Liver (tissue), 3 donors: ENCODE results near the gene VWF.

Experiments used
- ATF3 ChIP-seq: IDR thresholded peaks from 2 replicates; pipeline ENCODE4 v1.6.1; 2016; ENCODE audit warnings: antibody characterized with exemption
- CTCF ChIP-seq: fragments of 150-350 bp; IDR thresholded peaks from 2 replicates; pipeline ENCODE4 v1.5.1; 2017; ENCODE audit warnings: improper control_type of control experiment, low read depth, low read length; ENCODE audit not compliant: missing input control
- EGR1 ChIP-seq, 2 donors: IDR thresholded peaks; 2 replicates each; pipeline ENCODE4 v1.6.1; 2016 to 2018; ENCODE audit warnings: antibody characterized with exemption in 2 of 2, low read depth in 2 of 2
- FOXA1 ChIP-seq: IDR thresholded peaks from 2 replicates; pipeline ENCODE4 v1.6.1; 2016; ENCODE audit warnings: antibody characterized with exemption
- GABPA ChIP-seq, 2 donors: IDR thresholded peaks in 1 of 2; conservative IDR thresholded peaks in 1 of 2; 2 replicates each; pipeline ENCODE4 v1.6.1; 2016; ENCODE audit warnings: antibody characterized with exemption in 2 of 2, mild to moderate bottlenecking in 1 of 2, moderate library complexity in 1 of 2
- HNF4A ChIP-seq, 2 donors: conservative IDR thresholded peaks; 2 replicates each; pipeline ENCODE4 v1.6.1; 2016; ENCODE audit warnings: antibody characterized with exemption in 2 of 2, mild to moderate bottlenecking in 2 of 2
- JUND ChIP-seq, 2 donors: IDR thresholded peaks; 2 replicates each; pipeline ENCODE4 v1.6.1; 2016; ENCODE audit warnings: antibody characterized with exemption in 2 of 2
- MAX ChIP-seq: IDR thresholded peaks from 2 replicates; pipeline ENCODE4 v1.6.1; 2016; ENCODE audit warnings: antibody characterized with exemption
- NR2F2 ChIP-seq: IDR thresholded peaks from 2 replicates; pipeline ENCODE4 v1.6.1; 2016; ENCODE audit warnings: antibody characterized with exemption
- RAD21 ChIP-seq, 2 donors: IDR thresholded peaks; 2 replicates each; pipeline ENCODE4 v1.6.1; 2016; ENCODE audit warnings: antibody characterized with exemption in 2 of 2, mild to moderate bottlenecking in 2 of 2
- REST ChIP-seq: IDR thresholded peaks from 2 replicates; pipeline ENCODE4 v1.6.1; 2016; ENCODE audit warnings: antibody characterized with exemption, mild to moderate bottlenecking
- SP1 ChIP-seq: IDR thresholded peaks from 2 replicates; pipeline ENCODE4 v1.6.1; 2018; ENCODE audit warnings: antibody characterized with exemption, mild to moderate bottlenecking
- TAF1 ChIP-seq: conservative IDR thresholded peaks from 2 replicates; pipeline ENCODE4 v1.6.1; 2016; ENCODE audit warnings: antibody characterized with exemption, mild to moderate bottlenecking
- YY1 ChIP-seq: IDR thresholded peaks from 2 replicates; pipeline ENCODE4 v1.6.1; 2016; ENCODE audit warnings: antibody characterized with exemption, mild to moderate bottlenecking
- donor health status: healthy.
- donor health status: healthy.

- no peak for TF ChIP-seq CTCF
- no peak for TF ChIP-seq MAX
- TF ChIP-seq JUND (IDR thresholded peaks at IDR 0.05), result no peak
- TF ChIP-seq RAD21 (IDR thresholded peaks at IDR 0.05), result no peak
- no peak for TF ChIP-seq EGR1 (IDR thresholded peaks at IDR 0.05; ENCODE audit: low read depth in 2 of 2)
- TF ChIP-seq TAF1, result no peak
- TF ChIP-seq YY1, result no peak
- no peak for TF ChIP-seq REST
- TF ChIP-seq HNF4A (conservative IDR thresholded peaks at IDR 0.05), result no peak
- TF ChIP-seq SP1, result no peak
- no peak for TF ChIP-seq FOXA1
- TF ChIP-seq GABPA (IDR thresholded peaks at IDR 0.05 in 1 of 2, conservative IDR thresholded peaks at IDR 0.05 in 1 of 2), result no peak
- TF ChIP-seq NR2F2, result no peak
- no peak for TF ChIP-seq ATF3
Measured at GRCh38 chr12:5996459-5996858, 128.0 kb downstream of the VWF start.
